Cerebellar nuclear complex (tissue), 1 donor: Measurements from ENCODE around the gene RNF187.
A peak's percentile ranks its signal among the peaks of the same experiment; 100 is the strongest.
"Not testable (repeated sequence)": the region's sequence is repeated elsewhere in the genome, so short reads cannot be mapped to it uniquely, and the experiment has no call there.

Experiments used
- DNase-seq, 2 experiments: peaks; one replicate each; lab custom pipeline; 2025; lab: John Stamatoyannopoulos, UW

RNF187 gene

DNA sequence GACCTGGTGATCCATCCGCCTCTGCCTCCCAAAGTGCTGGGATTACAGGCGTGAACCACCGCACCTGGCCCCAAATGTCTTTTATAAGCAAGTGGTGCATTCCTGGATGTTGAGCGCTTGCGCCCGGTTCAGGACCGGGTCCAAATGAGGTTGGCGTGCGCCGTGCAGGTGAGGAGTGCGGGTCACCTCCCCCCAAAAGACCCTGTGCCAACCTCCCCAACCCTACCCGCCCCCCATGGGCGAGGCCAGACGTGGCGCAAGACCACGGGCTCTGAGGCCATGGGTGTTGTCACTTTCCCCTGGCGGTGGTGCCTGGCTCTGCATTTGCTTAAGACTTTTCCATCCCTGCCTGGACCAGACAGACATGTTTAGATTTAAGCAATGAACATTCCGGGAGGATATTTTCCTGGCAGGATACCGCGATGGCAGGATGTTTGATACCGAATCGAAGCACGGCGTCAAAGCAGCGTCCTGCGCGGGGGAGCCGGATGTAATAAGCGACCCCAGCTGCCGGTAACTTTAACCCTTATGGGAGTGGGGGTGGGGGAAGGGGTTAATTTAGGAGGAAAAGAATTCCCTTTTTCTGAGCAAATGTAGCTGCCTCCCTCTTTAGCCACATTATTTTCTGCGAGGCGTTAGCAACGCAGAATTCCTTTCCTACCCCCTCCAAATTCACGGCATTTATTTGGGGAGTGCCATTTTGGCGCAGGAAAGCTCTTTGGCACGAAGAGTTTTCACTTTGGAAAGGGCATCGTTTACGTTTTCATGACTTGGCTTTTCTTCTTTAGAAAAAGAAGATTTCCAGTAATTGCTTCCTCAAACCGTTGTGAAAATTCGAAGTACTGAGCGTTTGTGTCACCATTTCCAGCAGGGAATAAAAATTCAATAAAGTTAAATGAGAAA lies 27.8 kb upstream of the RNF187 start:
- peak in 1 of 2 experiments; percentile 47 for DNase-seq

DNA sequence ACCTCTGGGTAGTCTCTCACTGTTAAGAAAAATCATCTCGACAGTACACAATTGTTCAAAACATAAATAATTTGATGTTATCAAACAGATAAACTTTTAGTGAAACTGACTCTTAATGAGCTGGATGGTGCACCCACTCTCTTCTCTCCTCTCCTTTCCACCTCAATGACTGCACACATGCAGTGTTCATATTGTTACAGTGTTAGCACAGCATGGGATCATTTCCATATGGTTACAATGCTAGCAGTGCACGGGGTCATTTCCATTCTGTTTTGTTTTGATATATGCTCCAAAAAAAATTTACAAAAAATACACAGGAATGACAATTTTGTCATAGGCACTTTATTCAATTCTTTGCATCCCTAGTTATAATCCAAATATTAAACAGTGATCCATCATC lies 26.4 kb upstream of the RNF187 start:
- DNase-seq = no peak

- no peak for DNase-seq
Observed at GRCh38 chr1:228462560-228462959, 24.6 kb upstream of the RNF187 start.

- no peak for DNase-seq
Observed at GRCh38 chr1:228463009-228463558, 24.1 kb upstream of the RNF187 start.

- no peak for DNase-seq
Observed at GRCh38 chr1:228463559-228464455, 23.4 kb upstream of the RNF187 start.

DNA sequence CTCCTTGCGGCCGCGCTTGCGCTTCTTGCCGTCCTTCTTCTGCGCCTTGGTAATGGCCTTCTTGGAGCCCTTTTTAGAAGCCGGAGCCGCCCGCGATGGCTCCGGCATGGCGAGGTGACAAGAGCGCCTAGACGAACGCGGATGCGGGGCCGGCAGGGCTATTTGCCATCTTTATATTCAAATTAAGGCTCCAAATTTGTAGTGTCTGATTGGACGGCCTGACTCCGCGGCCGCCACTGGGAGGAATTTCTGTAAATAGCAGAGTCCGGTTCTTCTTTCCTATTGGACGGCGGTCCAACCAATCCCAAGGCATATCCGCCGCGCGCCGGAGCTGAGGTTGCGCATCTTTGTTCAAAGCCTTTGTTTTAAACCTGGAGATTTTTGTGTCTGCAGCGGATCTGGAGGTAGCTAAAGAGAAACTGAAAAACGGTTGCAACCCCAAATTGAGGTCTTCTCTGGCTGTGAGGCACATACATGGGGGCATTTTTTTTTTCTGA lies 22.6 kb upstream of the RNF187 start:
- peak; percentile 54 to 81 for DNase-seq

- DNase-seq = no peak
Observed at GRCh38 chr1:228465141-228465540, 22.0 kb upstream of the RNF187 start.

DNA sequence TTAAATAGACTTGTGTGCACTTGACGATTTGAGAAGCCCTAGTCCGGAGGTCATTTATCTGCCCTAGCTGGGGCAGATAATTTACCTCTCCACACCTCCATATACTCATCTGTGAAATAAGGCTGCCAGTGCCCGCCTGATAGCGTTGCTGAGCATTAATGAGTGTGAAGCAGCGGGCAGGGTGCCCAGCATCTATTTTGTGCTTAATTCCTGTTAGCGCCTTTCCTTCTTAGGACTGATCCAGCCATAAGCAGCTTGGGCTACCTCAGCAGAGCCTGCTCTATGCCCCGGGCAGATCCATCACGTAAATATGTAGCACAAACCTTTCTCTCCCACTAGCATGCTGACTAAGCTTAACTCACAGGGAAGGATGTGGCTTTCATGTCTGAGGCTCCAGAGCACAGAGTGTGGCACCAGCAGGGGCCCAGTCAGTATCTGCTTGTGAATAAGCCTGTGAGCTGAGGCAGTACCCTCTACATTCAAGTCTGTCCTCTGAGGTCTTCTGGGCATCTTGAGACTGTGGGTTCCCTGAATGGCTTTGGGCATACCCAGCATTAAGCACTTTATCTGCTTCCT lies 21.5 kb upstream of the RNF187 start:
- DNase-seq = no peak

DNA sequence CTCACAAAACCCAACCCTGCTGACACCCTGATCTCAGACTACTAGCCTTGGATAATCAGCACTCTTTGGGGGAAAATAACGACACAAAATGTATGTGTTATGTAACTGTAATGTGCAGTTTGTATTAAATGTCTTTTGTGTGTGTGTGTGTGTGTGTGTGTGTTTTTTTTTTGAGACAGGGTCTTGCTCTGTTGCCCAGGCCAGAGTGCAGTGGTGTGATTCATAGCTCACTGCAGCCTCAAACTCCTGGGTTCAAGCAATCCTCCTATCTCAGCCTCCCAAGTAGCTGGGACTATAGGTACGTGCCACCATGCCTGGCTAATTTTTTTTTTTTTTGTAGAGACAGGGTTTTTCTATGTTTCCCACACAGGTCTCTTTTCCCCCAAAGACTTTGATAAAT lies 19.0 kb upstream of the RNF187 start:
- not testable (repeated sequence) for DNase-seq

DNA sequence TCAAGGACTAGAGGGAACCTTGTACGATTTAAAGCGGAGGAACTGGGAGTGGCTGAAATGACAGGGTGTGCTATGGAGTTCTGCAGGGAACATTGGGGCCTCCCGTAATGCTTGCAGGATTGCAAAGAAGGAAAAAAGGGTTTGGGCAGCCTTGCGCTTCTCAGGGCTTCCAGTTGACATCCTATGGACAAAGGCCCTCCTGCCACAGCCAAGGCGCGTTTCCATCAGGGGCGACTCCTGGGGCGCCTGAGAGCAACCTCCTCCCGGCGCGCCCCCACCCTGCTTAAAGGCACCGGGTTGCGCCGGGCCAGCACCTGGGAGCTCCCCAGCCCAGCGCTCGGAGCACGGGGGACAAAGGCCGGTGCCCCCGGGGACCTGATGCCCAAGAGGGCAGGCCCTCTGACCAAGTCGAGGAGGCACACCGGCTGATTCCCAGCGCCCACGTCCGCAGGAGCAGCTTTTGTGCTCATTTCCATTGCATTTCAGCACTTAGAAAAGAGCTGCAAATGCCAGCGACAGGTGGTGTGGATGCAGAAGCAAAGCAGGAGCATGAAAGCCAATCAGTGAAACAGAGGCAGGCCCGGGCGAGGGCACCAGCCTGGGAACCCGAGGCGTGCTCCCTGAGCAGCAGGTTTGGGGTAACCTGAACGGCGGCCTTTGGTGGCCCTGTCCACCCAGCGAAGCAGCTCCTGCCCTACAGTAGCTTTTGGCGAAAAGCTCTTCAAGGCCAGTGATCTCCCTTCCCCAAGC lies 17.6 kb upstream of the RNF187 start:
- DNase-seq = no peak

- DNase-seq = no peak
Observed at GRCh38 chr1:228471154-228471761, 15.9 kb upstream of the RNF187 start.

- DNase-seq = no peak
Observed at GRCh38 chr1:228471762-228472398, 15.3 kb upstream of the RNF187 start.

DNA sequence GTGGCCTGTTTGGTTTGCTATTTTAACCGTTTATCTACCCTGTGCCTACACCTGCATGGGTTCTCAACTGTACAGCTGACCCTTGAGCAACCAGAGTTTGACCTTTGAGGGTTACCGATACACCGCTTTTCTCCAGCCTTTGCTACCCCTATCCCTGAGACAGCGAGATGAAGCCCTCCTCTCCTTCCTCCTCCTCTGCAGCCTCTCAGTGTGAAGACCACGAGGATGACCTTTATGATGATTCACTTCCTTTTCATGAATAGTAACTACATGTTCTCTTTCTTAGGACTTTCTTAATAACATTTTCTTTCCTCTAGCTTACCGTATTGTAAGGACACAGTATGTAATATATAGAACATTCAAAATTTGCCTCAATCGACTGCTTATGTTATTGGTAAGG lies 14.5 kb upstream of the RNF187 start:
- no peak for DNase-seq

DNA sequence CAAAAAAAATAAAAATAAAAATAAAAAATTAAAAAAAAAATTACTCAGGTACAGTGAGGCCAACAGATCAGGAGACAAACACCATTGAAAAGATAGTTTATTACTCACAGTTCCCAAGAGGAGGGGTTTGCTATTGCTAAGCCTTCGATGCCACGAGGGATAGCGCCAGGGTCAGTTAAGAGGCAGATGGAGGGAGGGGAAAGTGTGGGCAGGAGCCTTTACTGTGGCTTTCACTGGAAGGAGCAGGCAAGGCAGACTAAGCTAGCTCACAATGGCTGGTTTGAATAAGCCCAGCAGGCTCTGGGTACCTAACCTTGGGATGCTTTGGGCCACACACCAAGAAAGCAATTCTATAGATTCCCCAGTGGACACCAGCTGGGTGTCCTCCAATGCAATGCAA lies 12.7 kb upstream of the RNF187 start:
- no peak for DNase-seq

DNA sequence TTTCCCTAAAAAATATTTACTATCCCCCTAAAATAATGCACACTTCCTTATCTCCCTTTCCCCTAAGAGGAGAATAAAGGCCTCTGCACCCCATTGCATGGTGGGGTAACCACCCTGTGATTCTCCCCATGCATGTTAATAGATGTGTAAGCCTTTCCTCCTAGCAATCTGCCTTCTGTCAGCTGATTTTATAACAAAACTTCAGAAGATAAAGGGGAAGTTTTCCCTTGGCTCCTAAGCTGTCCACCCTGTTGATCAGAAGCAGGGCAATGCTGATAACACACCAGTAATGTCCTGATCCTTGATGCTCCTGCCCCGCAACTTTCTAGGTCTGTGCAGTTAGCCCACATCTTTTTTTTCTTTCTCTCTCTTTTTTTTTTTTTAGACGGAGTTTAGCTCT lies 11.4 kb upstream of the RNF187 start:
- DNase-seq = no peak

DNA sequence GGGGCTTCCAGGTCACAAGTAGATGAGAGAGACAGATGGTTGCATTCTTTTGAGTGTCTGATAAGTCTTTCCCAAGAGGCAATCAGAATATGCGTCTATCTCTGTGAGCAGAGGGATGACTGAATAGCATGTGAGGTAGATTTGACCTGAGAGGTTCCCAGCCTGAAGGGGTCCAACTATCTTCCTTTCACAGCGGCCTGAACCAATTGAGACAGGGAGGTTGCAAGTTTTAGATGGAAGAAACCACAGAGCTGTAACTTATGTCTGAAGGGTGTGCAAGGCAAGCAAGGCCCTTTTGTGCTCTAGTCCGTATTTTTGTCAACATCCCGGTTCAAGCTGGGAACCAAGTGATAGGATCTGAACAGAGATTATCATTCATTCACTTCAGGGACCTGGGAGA lies 9.9 kb upstream of the RNF187 start:
- no peak for DNase-seq

GRCh38 chr1:228478326-228478725 lies 8.9 kb upstream of the RNF187 start:
- DNase-seq = no peak

DNA sequence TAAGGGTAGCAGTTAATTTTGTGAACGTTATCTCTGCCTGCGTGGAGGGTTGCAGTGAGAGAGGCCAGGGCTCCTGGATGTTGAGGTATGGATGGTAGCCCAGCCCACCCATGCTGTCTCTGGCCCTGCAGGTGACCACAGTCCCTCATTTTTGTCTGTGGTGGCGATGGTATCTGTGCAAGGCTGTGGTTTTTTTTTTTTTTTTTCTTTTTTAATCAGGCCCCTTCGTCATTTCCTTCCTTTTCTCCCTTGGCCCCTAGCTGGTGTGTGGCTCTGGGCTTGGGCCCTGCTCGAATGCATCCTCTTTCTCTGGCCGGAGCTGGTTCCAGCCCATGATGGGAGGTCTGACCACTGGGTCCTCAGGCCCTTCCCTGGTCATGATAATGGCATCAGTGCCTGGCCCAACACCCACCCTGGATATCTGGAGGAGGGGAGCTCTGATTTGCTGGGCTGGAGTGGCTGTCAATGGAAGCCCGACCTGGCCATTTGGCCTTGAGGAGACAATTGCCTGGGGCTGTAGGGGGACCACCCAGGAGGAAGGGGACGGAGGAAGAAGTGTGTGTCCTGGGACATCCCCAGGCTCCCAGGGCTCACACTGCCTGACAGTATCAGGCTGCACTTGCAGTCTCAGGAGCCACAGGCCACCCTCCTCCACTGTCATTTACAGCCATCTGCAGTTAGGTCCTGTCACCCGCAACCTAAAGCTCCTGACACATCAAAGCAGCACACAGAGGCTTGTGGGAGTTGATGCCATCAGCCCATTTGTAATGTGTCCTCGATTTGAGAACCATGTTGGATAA lies 8.1 kb upstream of the RNF187 start:
- DNase-seq = no peak

DNA sequence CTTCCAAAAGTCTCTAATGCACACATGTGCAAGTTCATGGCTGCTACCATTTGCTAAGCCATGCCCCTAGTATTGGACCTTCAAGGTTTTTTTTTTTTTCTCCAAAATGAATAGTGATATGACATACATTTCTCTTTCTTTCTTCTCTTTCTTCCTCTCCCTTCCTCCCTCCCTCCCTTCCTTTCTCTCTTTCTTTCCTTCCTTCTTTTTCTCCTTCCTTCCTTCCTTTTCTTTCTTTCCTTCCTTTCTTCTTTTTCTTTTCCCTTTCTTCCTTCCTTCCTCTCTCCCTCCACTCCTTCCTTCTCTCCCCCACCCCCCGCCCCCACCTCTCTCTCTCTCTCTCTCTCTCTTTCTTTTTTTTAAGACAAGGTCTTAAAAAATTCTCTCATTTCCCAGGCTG lies 3.4 kb upstream of the RNF187 start:
- no peak for DNase-seq
